ENCODE data around the gene CPNE6. TPM values are rescaled to one million over a fixed set of nuclear protein-coding genes. Genes with fewer than 3 reads are reported as not detected.
A peak's percentile ranks its signal among the peaks of the same experiment; 100 is the strongest.
"Not testable (repeated sequence)": the region's sequence is repeated elsewhere in the genome, so short reads cannot be mapped to it uniquely, and the experiment has no call there.

Gene CPNE6
- total RNA-seq, 1 experiment from 2014 or later, result not detected

- no peak for DNase-seq (ENCODE audit: low spot score)
These were observed 31.1 kb downstream of the CPNE6 start for GRCh38 chr14:24102357-24103048.

DNA sequence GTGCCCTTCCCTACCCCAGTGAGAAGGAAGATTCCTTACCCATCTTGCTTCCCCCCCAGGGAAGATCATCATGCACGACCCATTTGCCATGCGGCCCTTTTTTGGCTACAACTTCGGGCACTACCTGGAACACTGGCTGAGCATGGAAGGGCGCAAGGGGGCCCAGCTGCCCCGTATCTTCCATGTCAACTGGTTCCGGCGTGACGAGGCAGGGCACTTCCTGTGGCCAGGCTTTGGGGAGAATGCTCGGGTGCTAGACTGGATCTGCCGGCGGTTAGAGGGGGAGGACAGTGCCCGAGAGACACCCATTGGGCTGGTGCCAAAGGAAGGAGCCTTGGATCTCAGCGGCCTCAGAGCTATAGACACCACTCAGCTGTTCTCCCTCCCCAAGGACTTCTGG, 32.1 kb downstream of the CPNE6 start:
- no peak for DNase-seq (ENCODE audit: low spot score)

DNA sequence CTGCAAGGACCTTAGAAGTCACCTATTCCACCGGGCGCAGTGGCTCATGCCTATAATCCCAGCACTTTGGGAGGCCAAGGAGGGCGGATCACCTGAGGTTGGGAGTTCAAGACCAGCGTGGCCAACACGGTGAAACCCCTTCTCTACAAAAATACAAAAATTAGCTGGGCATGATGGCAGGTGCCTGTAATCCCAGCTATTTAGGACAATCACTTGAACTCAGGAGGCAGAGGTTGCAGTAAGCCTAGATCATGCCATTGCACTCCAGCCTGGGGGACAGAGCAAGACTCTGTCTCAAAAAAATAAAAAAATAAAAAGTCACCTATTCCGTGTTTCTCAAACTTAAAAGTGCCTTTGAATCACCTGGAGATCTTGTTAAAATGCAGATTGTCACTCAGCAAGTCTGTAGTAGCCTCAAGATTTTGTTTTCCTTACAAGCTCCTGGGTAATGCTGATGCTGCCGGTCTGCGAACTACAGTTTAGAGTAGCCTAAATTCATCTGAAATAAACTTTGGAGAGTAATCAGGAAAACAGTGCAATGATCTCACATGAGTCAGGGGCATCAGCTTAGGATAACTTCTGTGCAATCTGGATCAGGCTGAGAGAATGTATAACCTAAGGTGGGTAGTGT, 34.4 kb downstream of the CPNE6 start:
- not testable (repeated sequence) for DNase-seq (ENCODE audit: low spot score)

GRCh38 chr14:24106672-24107271, 35.4 kb downstream of the CPNE6 start:
- no peak for DNase-seq (ENCODE audit: low spot score)

DNA sequence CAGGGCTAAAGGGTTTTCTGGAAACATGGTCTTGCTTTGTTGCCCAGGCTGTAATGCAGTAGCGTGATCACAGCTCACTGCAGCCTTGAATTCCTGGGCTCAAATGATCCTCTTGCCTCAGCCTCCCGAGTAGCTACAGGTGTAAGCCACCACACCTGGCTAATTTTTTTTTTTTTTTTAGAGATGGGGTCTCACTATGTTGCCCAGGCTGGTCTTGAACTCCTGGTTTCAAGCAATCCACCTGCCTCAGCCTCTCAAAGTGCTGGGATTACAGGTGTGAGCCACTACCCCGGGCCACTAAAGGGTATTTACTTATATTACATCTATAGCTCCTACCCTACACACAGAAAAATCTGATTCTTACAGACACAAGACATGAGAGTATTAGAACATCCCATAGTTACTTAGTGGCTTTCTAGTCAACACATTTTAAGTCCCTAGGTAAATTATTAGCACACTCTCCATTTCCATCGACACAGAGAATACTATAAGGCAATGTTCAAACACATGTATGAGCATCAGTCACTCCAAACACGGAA, 37.0 kb downstream of the CPNE6 start:
- no peak for DNase-seq (ENCODE audit: low spot score)

GRCh38 chr14:24110060-24110459, 38.7 kb downstream of the CPNE6 start:
- peak; percentile 8 for DNase-seq (ENCODE audit: low spot score)

GRCh38 chr14:24110523-24110922, 39.2 kb downstream of the CPNE6 start:
- DNase-seq (ENCODE audit: low spot score), result no peak

DNA sequence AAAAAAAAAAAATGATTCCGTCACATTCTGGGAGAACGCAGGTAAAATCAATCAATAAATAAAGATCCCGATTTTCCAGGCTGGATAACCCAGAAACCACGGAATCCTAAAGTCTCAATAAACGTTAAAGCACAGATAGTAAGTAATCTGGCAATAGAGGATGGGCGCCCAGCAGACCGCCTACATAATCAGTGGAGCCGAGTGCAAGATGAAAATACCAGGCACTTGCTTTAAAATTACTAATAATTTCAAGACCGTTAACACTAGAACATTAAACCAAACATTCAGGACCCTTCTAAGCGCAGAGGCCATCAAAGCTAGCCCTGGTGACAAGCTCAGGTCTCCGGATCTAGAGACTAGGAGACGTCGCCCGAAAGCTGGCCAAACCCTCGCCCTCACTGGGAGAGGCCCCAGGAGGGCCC, 42.0 kb downstream of the CPNE6 start:
- no peak for DNase-seq (ENCODE audit: low spot score)

GRCh38 chr14:24113801-24114531, 42.6 kb downstream of the CPNE6 start:
- DNase-seq (ENCODE audit: low spot score), result peak; percentile 83

GRCh38 chr14:24114532-24115421, 43.4 kb downstream of the CPNE6 start, which contains the start of the genes DCAF11 and NRL:
Gene DCAF11 (plus strand): TSS chr14:24114777. CDS start chr14:24115595, 818 bp downstream.
Gene NRL (minus strand): TSS chr14:24114949. CDS start chr14:24082848, 32,101 bp downstream.
- peak; percentile 96 for DNase-seq (ENCODE audit: low spot score)

- DNase-seq (ENCODE audit: low spot score), result no peak
These were observed 44.2 kb downstream of the CPNE6 start for GRCh38 chr14:24115422-24116127.

- DNase-seq (ENCODE audit: low spot score), result no peak
These were observed 44.9 kb downstream of the CPNE6 start for GRCh38 chr14:24116128-24116814.

GRCh38 chr14:24117179-24117578, 45.8 kb downstream of the CPNE6 start:
- DNase-seq (ENCODE audit: low spot score), result no peak

- DNase-seq (ENCODE audit: low spot score), result no peak
These were observed 48.3 kb downstream of the CPNE6 start for GRCh38 chr14:24119691-24120090.

GRCh38 chr14:24121210-24121609, 49.8 kb downstream of the CPNE6 start:
- no peak for DNase-seq (ENCODE audit: low spot score)

DNA sequence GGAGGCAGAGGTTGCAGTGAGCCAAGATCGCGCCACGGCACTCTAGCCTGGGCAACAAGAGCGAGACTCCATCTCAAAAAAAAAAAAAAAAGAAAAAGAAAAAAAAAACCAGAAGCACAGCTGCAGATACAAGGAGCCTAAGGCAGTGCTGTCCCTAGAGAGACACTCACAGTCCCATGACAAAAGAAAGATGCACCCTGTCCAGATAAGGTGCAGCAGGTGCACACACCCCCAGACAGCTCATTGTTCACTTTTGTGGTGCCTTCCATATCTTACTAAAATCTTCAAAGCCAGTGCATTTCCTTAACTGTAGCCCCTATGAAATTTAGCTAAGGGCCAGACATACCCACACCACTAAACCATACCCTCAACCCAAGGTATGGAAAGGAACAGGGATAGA, 51.1 kb downstream of the CPNE6 start:
- no peak for DNase-seq (ENCODE audit: low spot score)

DNA sequence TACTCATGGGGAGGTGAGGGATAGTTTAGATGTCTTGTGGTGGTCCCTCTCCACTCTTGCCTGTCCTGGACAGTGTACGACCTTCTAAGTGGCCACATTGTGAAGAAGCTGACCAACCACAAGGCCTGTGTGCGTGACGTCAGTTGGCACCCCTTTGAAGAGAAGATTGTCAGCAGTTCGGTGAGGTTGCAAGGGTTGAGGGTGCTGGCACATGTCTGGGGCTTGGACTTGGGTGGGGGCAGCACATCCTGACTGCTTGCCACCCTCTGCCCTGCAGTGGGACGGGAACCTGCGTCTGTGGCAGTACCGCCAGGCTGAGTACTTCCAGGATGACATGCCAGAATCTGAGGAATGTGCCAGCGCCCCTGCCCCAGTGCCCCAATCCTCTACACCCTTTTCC, 51.5 kb downstream of the CPNE6 start:
- DNase-seq (ENCODE audit: low spot score), result no peak

- no peak for DNase-seq (ENCODE audit: low spot score)
These were observed 52.4 kb downstream of the CPNE6 start for GRCh38 chr14:24123424-24124417.
